Stimulated activated CD4-positive, alpha-beta T cell treated with anti-CD3 and anti-CD28 coated beads, Interleukin-2, amount 100 ng/mL, for 48 hours (primary cell): ENCODE measurements around the gene ASPSCR1.
A peak's percentile ranks its signal among the peaks of the same experiment; 100 is the strongest.

Experiments
- DNase-seq, 2 donors: peaks; one replicate each; pipeline ENCODE4 v3.0.0-alpha.2; 2020

Gene ASPSCR1

GRCh38 chr17:81999976-82000802 is 22.8 kb downstream of the ASPSCR1 start:
- no peak for DNase-seq

- no peak for DNase-seq
These were observed 23.6 kb downstream of the ASPSCR1 start for GRCh38 chr17:82000803-82001570.

GRCh38 chr17:82001571-82002056 is 24.2 kb downstream of the ASPSCR1 start:
- DNase-seq = no peak

- peak; percentile 32 to 33 for DNase-seq
These were observed 26.3 kb downstream of the ASPSCR1 start for GRCh38 chr17:82003411-82004381.

GRCh38 chr17:82004517-82005455 is 27.4 kb downstream of the ASPSCR1 start:
- DNase-seq = no peak

GRCh38 chr17:82005701-82006348 is 28.4 kb downstream of the ASPSCR1 start:
- no peak for DNase-seq

- no peak for DNase-seq
These were observed 29.2 kb downstream of the ASPSCR1 start for GRCh38 chr17:82006468-82007227.

GRCh38 chr17:82007228-82007494 is 29.7 kb downstream of the ASPSCR1 start:
- no peak for DNase-seq

GRCh38 chr17:82007495-82008257 is 30.2 kb downstream of the ASPSCR1 start:
- DNase-seq = no peak

- DNase-seq = no peak
These were observed 31.0 kb downstream of the ASPSCR1 start for GRCh38 chr17:82008258-82008940.

GRCh38 chr17:82008941-82009405 is 31.5 kb downstream of the ASPSCR1 start:
- DNase-seq = no peak

GRCh38 chr17:82009413-82009812 is 32.0 kb downstream of the ASPSCR1 start:
- no peak for DNase-seq

- DNase-seq = no peak
These were observed 33.4 kb downstream of the ASPSCR1 start for GRCh38 chr17:82010575-82011525.

GRCh38 chr17:82011617-82012187 is 34.3 kb downstream of the ASPSCR1 start:
- DNase-seq = no peak

- no peak for DNase-seq
These were observed 34.8 kb downstream of the ASPSCR1 start for GRCh38 chr17:82012261-82012639.

GRCh38 chr17:82012640-82013295 is 35.3 kb downstream of the ASPSCR1 start:
- DNase-seq = no peak

- DNase-seq = no peak
These were observed 35.9 kb downstream of the ASPSCR1 start for GRCh38 chr17:82013341-82013740.
